Measurements from ENCODE around the gene ELOVL6.

GRCh38 chr4:110062166-110062565, 136.2 kb downstream of the ELOVL6 start:
- no peak for TF ChIP-seq CTCF (conservative IDR thresholded peaks at IDR 0.05)
- TF ChIP-seq EZH2 (IDR thresholded peaks at IDR 0.05; ENCODE audit: low read depth): no peak
